HG03108 (cell line): ENCODE measurements around the gene GPS1.

Experiments used
- ATAC-seq: cut with Tn5 transposase; IDR thresholded peaks from one replicate; pipeline ENCODE4 v1.9.1; 2021; ENCODE audit warnings: moderate library complexity; ENCODE audit not compliant: unreplicated experiment

GPS1 gene

GRCh38 chr17:82098169-82098938 lies 46.7 kb downstream of the GPS1 start, which contains the start of gene FASN:
Gene FASN (minus strand): TSS chr17:82098236. CDS start chr17:82096445, 1,791 bp downstream.
- ATAC-seq: peak; percentile 63

- ATAC-seq: peak; percentile 9
Measured at GRCh38 chr17:82098939-82099763, 47.5 kb downstream of the GPS1 start.

- ATAC-seq: no peak
Measured at GRCh38 chr17:82100502-82101298, 49.0 kb downstream of the GPS1 start.

- no peak for ATAC-seq
Measured at GRCh38 chr17:82101301-82101715, 49.6 kb downstream of the GPS1 start.

GRCh38 chr17:82101767-82102679 lies 50.3 kb downstream of the GPS1 start:
- no peak for ATAC-seq

GRCh38 chr17:82103553-82104451 lies 52.1 kb downstream of the GPS1 start:
- ATAC-seq: no peak

- no peak for ATAC-seq
Measured at GRCh38 chr17:82104797-82105416, 53.2 kb downstream of the GPS1 start.

- ATAC-seq: no peak
Measured at GRCh38 chr17:82105417-82105881, 53.8 kb downstream of the GPS1 start.

- ATAC-seq: peak; percentile 74
Measured at GRCh38 chr17:82105882-82106687, 54.4 kb downstream of the GPS1 start.

GRCh38 chr17:82106688-82107305 lies 55.1 kb downstream of the GPS1 start:
- no peak for ATAC-seq
